ENCODE data around the gene SAMD14.

The SAMD14 gene

DNA sequence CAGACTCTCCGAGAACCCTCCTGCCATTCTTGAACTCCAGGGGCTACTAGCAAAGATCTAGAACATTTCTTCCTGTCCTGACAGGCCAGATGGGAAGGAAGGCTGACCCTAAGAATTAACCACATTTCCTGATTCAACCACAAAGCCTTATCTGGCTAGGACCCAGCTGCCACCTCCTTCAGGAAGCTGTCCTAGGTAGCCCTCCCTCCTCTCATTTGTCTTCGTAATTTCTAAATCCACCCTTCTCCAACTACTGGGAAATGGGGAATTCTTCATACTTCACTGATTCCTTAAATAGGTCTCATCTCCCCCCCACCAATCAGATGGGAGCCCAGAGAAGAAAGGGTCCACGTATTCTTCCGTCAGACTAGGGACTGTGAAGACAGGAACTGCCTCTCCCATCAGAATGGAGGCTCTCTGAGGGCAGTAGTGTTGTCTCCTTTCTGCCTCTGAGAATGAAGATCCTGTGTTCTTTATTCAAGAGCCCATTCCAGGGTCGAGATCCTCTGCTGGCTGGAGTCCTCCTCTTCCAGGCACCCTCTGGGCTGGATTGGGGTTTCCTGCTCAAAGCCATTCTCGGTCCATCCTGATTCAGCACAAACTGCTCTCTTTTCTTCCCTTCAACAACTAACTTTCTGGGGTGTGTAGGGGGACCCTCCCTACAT lies 2.1 kb downstream of the SAMD14 start:
- FAIRE-seq (no peak), DNase-seq (ENCODE audit: insufficient read length, low spot score) (no peak)
- TF ChIP-seq POLR2AphosphoS5 (IDR thresholded peaks at IDR 0.05; ENCODE audit: low read depth, low read length) (no peak), POLR2A (IDR thresholded peaks at IDR 0.05; ENCODE audit: low read depth, low read length) (no peak), PAX5 (IDR thresholded peaks at IDR 0.05; ENCODE audit: insufficient read depth, low read length, severe bottlenecking) (no peak), TAF1 (IDR thresholded peaks at IDR 0.05; ENCODE audit: low read depth, low read length) (no peak), SPI1 (IDR thresholded peaks at IDR 0.05; ENCODE audit: low read depth, low read length) (0 out of 2 replicates have a peak, but pooled peaks have one; percentile 0), POU2F2 (IDR thresholded peaks at IDR 0.05; ENCODE audit: low read depth, low read length) (no peak)

DNA sequence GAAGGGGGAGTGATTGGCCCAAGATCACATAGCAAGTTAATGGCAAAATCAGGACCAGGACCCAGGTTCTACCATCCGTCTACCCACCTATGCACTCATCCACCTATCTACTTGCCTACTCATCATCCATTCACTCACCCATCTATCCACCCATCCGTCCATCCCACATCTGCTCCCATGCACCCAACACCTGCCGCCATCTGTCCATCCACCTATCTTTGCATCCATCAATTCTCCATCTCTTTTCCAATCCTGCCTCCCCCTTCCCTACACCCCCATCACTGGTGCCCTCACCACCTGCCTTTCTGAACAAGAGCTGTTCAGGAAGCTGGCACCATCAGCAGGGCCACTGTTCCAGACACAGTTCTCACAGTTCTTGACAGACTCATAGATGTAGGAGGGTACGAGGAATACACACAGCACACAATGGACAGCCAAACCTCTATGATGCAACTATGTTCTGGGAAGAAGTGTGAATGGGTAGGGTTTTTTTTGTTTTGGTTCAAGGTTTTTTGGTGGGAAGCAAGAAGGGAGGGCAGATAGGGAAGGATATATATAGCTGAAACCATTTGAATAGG lies 4.5 kb downstream of the SAMD14 start:
- TF ChIP-seq PAX5 (IDR thresholded peaks at IDR 0.05; ENCODE audit: insufficient read depth, low read length, severe bottlenecking) = no peak
- TF ChIP-seq POU2F2 (IDR thresholded peaks at IDR 0.05; ENCODE audit: low read depth, low read length) = no peak
- TF ChIP-seq SPI1 (IDR thresholded peaks at IDR 0.05; ENCODE audit: low read depth, low read length) = no peak
- no peak for TF ChIP-seq POLR2A (IDR thresholded peaks at IDR 0.05; ENCODE audit: low read depth, low read length)
- TF ChIP-seq TAF1 (IDR thresholded peaks at IDR 0.05; ENCODE audit: low read depth, low read length) = no peak
- DNase-seq (ENCODE audit: insufficient read length, low spot score) (no peak), FAIRE-seq (no peak)

DNA sequence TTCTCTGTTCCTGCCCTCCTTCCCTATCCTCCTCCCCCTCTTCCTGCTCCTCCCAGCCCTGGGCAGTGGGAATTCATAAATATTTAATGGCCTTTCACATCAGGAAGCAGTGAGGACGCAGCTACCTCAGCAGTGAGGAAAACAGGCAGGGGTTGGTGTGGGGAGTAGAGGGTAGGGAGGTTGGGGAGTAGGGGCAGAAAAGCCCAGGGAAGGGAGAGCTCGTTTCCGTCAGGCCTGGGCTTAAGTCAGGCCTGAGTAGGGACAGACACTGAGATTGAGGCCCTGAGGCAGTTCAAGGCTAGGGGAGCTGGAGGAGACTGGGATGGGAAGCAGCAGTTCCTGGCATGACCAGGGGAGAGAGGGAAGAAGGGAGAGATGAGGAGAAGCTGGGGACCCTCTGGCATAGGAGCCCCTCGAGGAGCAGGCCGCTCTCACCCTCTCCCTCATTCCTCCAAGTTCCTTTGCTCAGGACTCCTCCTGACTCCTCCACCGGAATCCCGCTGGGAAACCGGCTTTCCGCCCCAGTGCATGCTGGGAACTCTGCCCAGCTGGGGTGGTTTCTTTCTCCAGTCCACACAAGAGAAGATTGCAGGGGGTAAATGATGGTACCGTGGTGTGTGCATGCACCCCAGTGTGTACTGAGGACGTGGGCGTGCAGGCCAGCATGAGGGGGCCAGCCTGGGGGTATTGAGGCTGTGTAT lies 6.2 kb downstream of the SAMD14 start:
- no peak for DNase-seq (ENCODE audit: insufficient read length, low spot score)
- TF ChIP-seq POLR2A (IDR thresholded peaks at IDR 0.05; ENCODE audit: low read depth, low read length) (no peak), PAX5 (IDR thresholded peaks at IDR 0.05; ENCODE audit: insufficient read depth, low read length, severe bottlenecking) (no peak), POLR2AphosphoS5 (IDR thresholded peaks at IDR 0.05; ENCODE audit: low read depth, low read length) (no peak), SPI1 (IDR thresholded peaks at IDR 0.05; ENCODE audit: low read depth, low read length) (no peak), POU2F2 (IDR thresholded peaks at IDR 0.05; ENCODE audit: low read depth, low read length) (no peak), TAF1 (IDR thresholded peaks at IDR 0.05; ENCODE audit: low read depth, low read length) (no peak)
- FAIRE-seq = no peak

DNA sequence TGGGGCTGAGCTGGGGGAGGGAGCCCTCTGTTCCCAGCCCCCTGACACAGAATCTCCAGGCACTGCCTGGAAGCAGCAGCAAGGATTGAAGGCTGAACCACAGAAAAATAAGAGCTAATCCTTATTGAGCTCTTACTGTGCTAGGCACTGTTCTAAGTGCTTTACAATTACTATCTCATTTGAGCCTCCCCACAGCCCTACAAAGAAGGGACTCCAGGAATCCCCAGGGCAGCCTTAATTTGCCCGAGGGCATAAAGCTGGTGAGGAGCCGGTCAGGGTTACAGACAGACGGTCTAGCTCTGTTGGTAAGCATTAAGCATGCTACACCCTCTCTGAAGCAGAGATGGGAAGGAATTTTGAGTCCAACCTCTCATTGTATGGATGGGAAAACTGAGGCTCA lies 7.0 kb downstream of the SAMD14 start:
- no peak for FAIRE-seq
- no peak for TF ChIP-seq TAF1 (IDR thresholded peaks at IDR 0.05; ENCODE audit: low read depth, low read length)
- no peak for DNase-seq (ENCODE audit: insufficient read length, low spot score)

DNA sequence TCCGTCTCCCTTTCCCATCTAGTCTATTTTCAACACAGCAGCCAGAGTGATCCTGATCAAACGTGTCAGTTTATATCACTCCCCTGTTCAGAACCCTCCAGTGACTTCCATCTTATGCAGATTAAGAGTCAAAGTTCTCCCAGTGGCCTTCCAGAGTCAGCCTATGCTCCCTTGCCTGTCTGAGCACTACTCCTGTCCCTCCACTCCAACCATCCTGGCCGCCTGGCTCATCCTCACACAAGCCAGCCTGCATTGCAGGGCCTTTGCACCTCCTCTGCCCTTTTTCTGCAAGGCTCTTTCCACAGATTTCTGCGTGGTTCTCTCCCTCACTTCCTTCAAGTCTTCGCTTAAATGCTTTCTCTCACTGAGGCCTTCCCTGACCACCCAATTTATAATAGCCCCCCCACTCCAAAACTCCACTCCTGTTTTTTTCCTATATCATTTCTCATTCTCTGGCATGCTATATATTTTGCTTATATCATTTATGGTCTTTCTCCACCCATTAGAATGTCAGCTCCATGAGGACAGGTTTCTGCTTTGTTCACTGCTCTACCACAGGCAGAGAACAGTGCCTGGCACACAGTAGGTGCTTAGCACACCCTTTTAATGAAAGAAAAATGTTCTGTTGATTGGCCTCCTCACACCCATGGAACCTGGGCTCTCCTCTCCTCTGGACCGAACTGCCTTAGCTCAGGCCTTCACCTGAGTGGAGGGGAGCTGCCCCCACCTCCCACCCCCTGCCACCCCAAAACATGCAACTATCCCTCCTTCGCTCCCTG lies 9.3 kb downstream of the SAMD14 start:
- DNase-seq (ENCODE audit: insufficient read length, low spot score) (no peak), FAIRE-seq (no peak)
- TF ChIP-seq POU2F2 (IDR thresholded peaks at IDR 0.05; ENCODE audit: low read depth, low read length) (no peak), POLR2AphosphoS5 (IDR thresholded peaks at IDR 0.05; ENCODE audit: low read depth, low read length) (no peak), PAX5 (IDR thresholded peaks at IDR 0.05; ENCODE audit: insufficient read depth, low read length, severe bottlenecking) (no peak), TAF1 (IDR thresholded peaks at IDR 0.05; ENCODE audit: low read depth, low read length) (no peak), POLR2A (IDR thresholded peaks at IDR 0.05; ENCODE audit: low read depth, low read length) (no peak), SPI1 (IDR thresholded peaks at IDR 0.05; ENCODE audit: low read depth, low read length) (no peak)

DNA sequence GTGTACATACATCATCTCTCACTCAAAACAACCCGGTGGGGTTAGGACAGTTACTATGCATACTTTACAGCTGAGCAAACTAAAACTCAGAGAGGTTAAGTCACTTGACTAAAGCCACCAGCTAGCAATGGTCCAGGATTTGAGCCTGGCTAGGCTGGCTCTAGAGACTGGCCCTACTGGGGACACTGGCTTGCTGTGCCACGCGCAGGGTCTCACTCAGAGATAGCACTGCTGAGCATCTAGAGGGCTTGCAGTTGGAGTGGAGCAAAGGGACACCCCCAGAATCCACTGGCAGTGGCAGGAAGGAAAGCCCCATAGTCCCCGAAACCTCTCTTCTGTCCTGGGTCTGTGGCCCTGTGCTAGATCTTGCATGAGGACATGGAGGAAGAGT lies 11.1 kb downstream of the SAMD14 start:
- TF ChIP-seq POLR2A (IDR thresholded peaks at IDR 0.05; ENCODE audit: low read depth, low read length) = no peak
- no peak for TF ChIP-seq SPI1 (IDR thresholded peaks at IDR 0.05; ENCODE audit: low read depth, low read length)
- no peak for TF ChIP-seq POU2F2 (IDR thresholded peaks at IDR 0.05; ENCODE audit: low read depth, low read length)
- no peak for TF ChIP-seq POLR2AphosphoS5 (IDR thresholded peaks at IDR 0.05; ENCODE audit: low read depth, low read length)
- no peak for DNase-seq (ENCODE audit: insufficient read length, low spot score)
- FAIRE-seq = no peak

DNA sequence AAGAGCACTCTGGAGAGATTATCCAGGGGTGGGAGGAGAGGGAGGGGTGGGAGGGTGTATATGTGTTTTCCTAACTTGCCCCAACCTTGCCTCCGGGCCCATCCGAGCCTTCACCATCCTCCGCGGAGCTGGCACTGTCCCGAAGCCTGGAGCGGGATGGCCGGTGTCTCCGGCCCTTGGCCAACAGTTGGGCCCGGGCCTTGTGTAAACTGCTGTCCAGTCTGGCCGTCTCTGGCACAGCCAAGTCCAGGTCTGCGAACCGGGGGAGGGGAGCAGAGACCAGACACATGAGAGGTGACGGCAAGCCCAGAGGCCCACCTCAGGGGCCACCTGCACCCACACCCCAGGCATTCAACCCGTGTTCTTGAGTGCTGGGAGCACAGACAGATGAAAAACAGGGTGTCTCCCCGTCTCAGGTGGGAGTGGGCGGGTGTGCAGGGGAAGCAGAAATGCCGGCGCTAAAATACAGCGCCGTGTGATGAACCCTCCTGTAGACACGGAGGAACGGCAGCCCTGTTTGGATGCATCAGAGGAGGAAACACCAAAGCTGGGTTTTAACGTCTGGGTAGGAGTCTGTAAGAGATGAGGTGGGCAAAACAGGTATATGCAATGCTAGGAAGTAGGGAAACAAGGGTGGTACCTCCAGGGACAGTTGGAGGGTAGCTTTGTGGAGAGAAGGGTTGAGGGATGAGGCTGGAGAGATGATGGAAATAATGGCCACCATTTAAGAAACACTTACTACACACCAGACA lies 11.7 kb downstream of the SAMD14 start:
- no peak for FAIRE-seq
- DNase-seq (ENCODE audit: insufficient read length, low spot score) = no peak
- no peak for TF ChIP-seq PAX5 (IDR thresholded peaks at IDR 0.05; ENCODE audit: insufficient read depth, low read length, severe bottlenecking)
- TF ChIP-seq SPI1 (IDR thresholded peaks at IDR 0.05; ENCODE audit: low read depth, low read length) = no peak
- TF ChIP-seq POLR2A (IDR thresholded peaks at IDR 0.05; ENCODE audit: low read depth, low read length) = no peak
- no peak for TF ChIP-seq POU2F2 (IDR thresholded peaks at IDR 0.05; ENCODE audit: low read depth, low read length)
- no peak for TF ChIP-seq POLR2AphosphoS5 (IDR thresholded peaks at IDR 0.05; ENCODE audit: low read depth, low read length)
- TF ChIP-seq TAF1 (IDR thresholded peaks at IDR 0.05; ENCODE audit: low read depth, low read length) = no peak

DNA sequence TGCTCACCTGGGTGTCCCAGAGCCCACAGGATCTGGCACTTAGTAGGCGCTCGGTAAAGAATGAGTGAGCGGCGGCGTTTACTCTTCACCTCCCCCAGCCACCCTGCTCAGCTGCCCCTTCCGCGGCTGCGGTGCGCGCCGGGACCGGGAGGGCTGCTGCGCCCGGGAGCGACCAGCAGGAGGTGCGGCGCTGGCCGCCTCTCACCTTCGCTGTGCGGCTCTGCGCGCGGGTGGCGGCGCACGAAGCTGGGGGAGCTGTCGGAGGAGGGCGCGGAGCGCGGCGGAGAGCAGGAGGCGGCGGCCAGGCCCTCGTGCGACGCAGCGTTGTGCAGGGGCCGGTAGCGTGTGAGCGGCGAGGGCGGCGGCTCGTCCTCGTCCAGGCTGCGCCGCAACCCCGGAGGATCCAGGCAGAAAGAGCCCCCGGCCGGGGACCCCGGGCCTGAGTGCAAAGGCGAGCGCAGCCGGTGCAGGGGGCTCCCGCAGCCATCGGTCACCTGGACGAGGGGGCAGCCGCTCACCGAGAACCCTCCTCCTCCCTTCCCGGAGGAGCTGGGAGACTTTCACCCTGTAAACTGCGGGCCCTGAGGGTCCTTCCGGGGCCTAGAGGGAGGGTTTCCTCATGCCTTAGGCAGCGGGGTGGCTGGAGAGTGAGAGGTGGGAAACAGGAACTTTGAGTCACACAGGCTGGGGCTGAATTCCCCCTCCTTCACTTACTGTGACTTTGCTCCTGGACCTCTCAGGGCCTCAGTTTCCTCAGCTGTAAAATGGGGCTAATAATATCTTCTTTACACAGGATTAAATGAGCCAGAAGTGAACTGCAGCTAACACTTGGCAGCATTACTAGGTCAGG lies 12.5 kb downstream of the SAMD14 start:
- DNase-seq (ENCODE audit: insufficient read length, low spot score) = peak; percentile 78
- peak; percentile 83 for FAIRE-seq
- no peak for TF ChIP-seq POLR2AphosphoS5 (IDR thresholded peaks at IDR 0.05; ENCODE audit: low read depth, low read length)
- TF ChIP-seq POLR2A (IDR thresholded peaks at IDR 0.05; ENCODE audit: low read depth, low read length) = no peak
- no peak for TF ChIP-seq TAF1 (IDR thresholded peaks at IDR 0.05; ENCODE audit: low read depth, low read length)

Measured in GM12891 (cell line).